CD4-positive, CD25-positive, alpha-beta regulatory T cell (primary cell): ENCODE results near the gene VAMP1. TPM values are rescaled to one million over a fixed set of nuclear protein-coding genes. Genes with fewer than 3 reads are reported as not detected.
A peak's percentile ranks its signal among the peaks of the same experiment; 100 is the strongest.
"Not testable (repeated sequence)": the region's sequence is repeated elsewhere in the genome, so short reads cannot be mapped to it uniquely, and the experiment has no call there.

Experiments
- ATAC-seq, 2 donors: fragments of 150-1000 bp; cut with Tn5 transposase; one replicate each; pipeline ENCODE4 v1.10.0; 2021; ENCODE audit warnings: low read depth in 2 of 2, moderate number of reproducible peaks in 2 of 2, moderate library complexity in 1 of 2
- DNase-seq, 3 donors: peaks; one replicate each; pipeline versions ENCODE4 v3.0.0 to v3.0.0-alpha.2; 2012 to 2022; ENCODE audit warnings: mixed read lengths in 1 of 3
- H3K27ac ChIP-seq: one replicate; pipeline ENCODE4 v1.7.0; 2013; ENCODE audit warnings: mild to moderate bottlenecking, low read length; ENCODE audit not compliant: insufficient read depth, poor library complexity, severe bottlenecking
- H3K27me3 ChIP-seq: one replicate; pipeline ENCODE4 v1.7.0; 2013; ENCODE audit warnings: low read length; ENCODE audit not compliant: control insufficient read depth, insufficient read depth
- H3K36me3 ChIP-seq: one replicate; pipeline ENCODE4 v1.7.0; 2013; ENCODE audit warnings: mild to moderate bottlenecking, low read length, moderate library complexity; ENCODE audit not compliant: control insufficient read depth, insufficient read depth
- H3K4me1 ChIP-seq: 2 replicates; pipeline ENCODE4 v1.7.0; 2013; ENCODE audit warnings: mild to moderate bottlenecking, low read length; ENCODE audit not compliant: insufficient read depth, control insufficient read depth, poor library complexity, severe bottlenecking
- H3K4me3 ChIP-seq: one replicate; pipeline ENCODE4 v1.7.0; 2013; ENCODE audit warnings: low read depth, mild to moderate bottlenecking, low read length, moderate library complexity
- H3K9me3 ChIP-seq, 2 experiments: 1 replicate in 1 of 2; 2 replicates in 1 of 2; pipeline ENCODE4 v1.7.0; 2013; ENCODE audit warnings: low read length in 2 of 2, mild to moderate bottlenecking in 1 of 2, moderate library complexity in 1 of 2; ENCODE audit not compliant: control insufficient read depth in 2 of 2
- H3K27ac Mint-ChIP-seq, 3 donors: one replicate each; pipeline ENCODE4 v1.8.0; 2020 to 2022; ENCODE audit warnings: mild to moderate bottlenecking in 3 of 3, mixed read lengths in 3 of 3, moderate library complexity in 2 of 3
- H3K27me3 Mint-ChIP-seq: one replicate; pipeline ENCODE4 v1.8.0; 2022; ENCODE audit warnings: mild to moderate bottlenecking, mixed read lengths
- H3K36me3 Mint-ChIP-seq: one replicate; pipeline ENCODE4 v1.8.0; 2020; ENCODE audit warnings: mixed read lengths
- H3K4me1 Mint-ChIP-seq, 4 donors: one replicate each; pipeline ENCODE4 v1.8.0; 2020 to 2022; ENCODE audit warnings: mixed read lengths in 4 of 4, mild to moderate bottlenecking in 1 of 4
- H3K4me3 Mint-ChIP-seq, 4 donors: one replicate each; pipeline ENCODE4 v1.8.0; 2020 to 2022; ENCODE audit warnings: mild to moderate bottlenecking in 4 of 4, mixed read lengths in 4 of 4, moderate library complexity in 3 of 4
- H3K9me3 Mint-ChIP-seq, 7 donors: one replicate each; pipeline ENCODE4 v1.8.0; 2020 to 2022; ENCODE audit warnings: mixed read lengths in 7 of 7, mild to moderate bottlenecking in 3 of 7, moderate library complexity in 2 of 7
- polyA plus RNA-seq, 4 donors: library from polyadenylated mRNA; unstranded; fragments of 300-500 nt; fragmentation: Illumina TruSeq; gene quantifications; one replicate each; pipeline ENCODE4 v1.2.3, GENCODE V29; 2021
- total RNA-seq: library from RNA; stranded (reverse); gene quantifications from one replicate; pipeline ENCODE4 v1.2.3, GENCODE V29; 2022

Gene VAMP1
- total and polyA plus RNA-seq, 5 donors from 2014 or later = 9.8 to 67.3 (median 13.6) TPM

DNA sequence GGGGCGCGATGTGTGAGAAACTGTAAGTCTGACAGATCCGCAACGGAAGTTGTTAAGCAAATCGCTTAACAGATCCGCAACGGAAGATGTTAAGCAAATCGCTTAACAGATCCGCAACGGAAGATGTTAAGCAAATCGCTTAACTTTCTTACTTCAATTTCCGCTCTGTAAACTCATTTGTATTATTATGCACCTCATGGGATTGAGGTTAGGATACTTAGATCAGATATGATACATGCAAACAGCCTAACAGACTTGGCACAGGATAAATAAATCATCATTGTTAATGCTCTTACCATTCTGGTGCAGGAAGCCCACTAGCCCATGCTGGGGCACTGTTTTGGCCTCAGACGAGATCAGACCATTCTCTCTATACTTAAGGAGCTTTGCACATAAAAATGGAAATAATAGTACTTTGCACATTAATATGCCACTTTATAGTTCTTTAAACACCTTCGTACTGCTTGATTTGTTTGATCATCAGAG lies 23.8 kb upstream of the VAMP1 start:
- Histone ChIP-seq H3K36me3 (peaks cover 22% of the 10 kb centered on the region), H3K27ac (peak overlapping the region; percentile 92), H3K4me1 (peaks cover 30% of the 10 kb centered on the region), H3K9me3 (no peaks in the 10 kb centered on the region), H3K4me3 (peak overlapping the region; percentile 98), H3K27me3 (no peaks in the 10 kb centered on the region)
- H3K4me1 Mint-ChIP-seq = peaks cover 8 to 50% (median 29%) of the 10 kb centered on the region in 4 donors
- peak; percentile 34 to 41 for ATAC-seq
- H3K4me3 Mint-ChIP-seq = peak overlapping the region; percentile 94 to 98 (median 97)
- peak overlapping the region; percentile 93 to 95 (median 95) for H3K27ac Mint-ChIP-seq
- H3K36me3 Mint-ChIP-seq = peaks cover 4% of the 10 kb centered on the region
- peaks cover 5% of the 10 kb centered on the region for H3K27me3 Mint-ChIP-seq
- DNase-seq = no peak
- no peaks in the 10 kb centered on the region for H3K9me3 Mint-ChIP-seq

DNA sequence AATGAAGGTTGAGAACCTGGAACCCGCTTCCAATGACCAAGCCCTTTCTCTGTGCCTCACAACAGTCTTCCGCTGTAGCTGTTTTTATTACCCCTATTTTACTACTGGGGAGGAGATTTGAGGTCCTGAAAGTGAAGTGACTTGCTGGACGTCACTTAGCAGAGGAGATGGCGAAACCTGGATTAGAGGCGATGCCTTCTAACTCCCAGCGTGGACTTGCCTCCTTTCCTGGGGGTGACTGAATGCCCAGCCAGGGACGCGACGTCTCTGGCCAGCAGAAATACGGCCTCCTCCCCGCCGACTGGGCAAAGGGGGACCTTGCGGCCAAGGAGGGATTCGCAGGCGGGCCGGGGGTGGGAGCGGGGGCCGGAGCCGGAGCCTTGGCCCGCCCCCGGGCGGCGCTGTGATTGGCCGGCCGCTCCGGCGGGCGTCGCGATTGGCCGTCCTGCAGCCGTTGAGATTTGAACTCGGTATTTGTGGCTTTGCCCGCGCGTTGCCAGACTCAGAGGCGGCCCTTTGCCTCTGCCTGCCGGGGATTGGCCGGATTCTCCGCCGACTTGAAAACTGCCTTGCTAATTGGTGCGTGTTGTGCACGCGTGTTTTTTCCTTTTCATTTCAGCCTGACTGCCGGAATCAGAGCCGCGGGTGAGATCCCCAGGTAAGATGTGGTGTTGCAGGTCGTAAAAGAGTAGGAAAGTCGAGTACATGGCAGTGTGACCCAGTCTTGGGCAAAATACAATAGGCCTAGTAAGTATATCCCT lies 23.2 kb upstream of the VAMP1 start, which contains the start of gene NCAPD2:
Gene NCAPD2, plus strand, starts transcription at position 606 of the 761 bp plus-strand sequence. CDS start 997 bp downstream, outside the sequence.
- Histone ChIP-seq H3K4me3 (peak within 1 kb of the TSS; percentile 100), H3K9me3 (no peaks in the 10 kb centered on the region), H3K4me1 (peaks cover 30% of the 10 kb centered on the region), H3K27me3 (no peaks in the 10 kb centered on the region), H3K27ac (peak within 1 kb of the TSS; percentile 92), H3K36me3 (peaks cover 17% of the 10 kb centered on the region)
- Mint-ChIP-seq H3K36me3 (peaks cover 4% of the 10 kb centered on the region), H3K4me1 (peaks cover 8 to 50% (median 29%) of the 10 kb centered on the region in 4 donors), H3K9me3 (no peaks in the 10 kb centered on the region), H3K27ac (peak within 1 kb of the TSS; percentile 93 to 99 (median 97)), H3K27me3 (peaks cover 5% of the 10 kb centered on the region), H3K4me3 (peak within 1 kb of the TSS; percentile 94 to 100 (median 97))
- peak; percentile 94 to 99 (median 97) for DNase-seq
- ATAC-seq = peak; percentile 85 to 87

GRCh38 chr12:6492838-6493496 lies 22.5 kb upstream of the VAMP1 start, which contains the start of gene MRPL51:
Gene MRPL51 (minus strand): TSS chr12:6493262. CDS start chr12:6493136, 126 bp downstream.
- Histone ChIP-seq H3K27me3 (no peaks in the 10 kb centered on the region), H3K4me1 (peaks cover 30% of the 10 kb centered on the region), H3K9me3 (no peaks in the 10 kb centered on the region), H3K27ac (peak within 1 kb of the TSS; percentile 92), H3K4me3 (peak within 1 kb of the TSS; percentile 100), H3K36me3 (peaks cover 17% of the 10 kb centered on the region)
- H3K27ac Mint-ChIP-seq = peak within 1 kb of the TSS; percentile 93 to 99 (median 97)
- ATAC-seq (peak; percentile 80 to 83), DNase-seq (peak; percentile 91 to 98 (median 93))
- H3K4me3 Mint-ChIP-seq = peak within 1 kb of the TSS; percentile 94 to 100 (median 97)
- no peaks in the 10 kb centered on the region for H3K9me3 Mint-ChIP-seq
- peaks cover 4% of the 10 kb centered on the region for H3K36me3 Mint-ChIP-seq
- peaks cover 5% of the 10 kb centered on the region for H3K27me3 Mint-ChIP-seq
- peaks cover 8 to 46% (median 27%) of the 10 kb centered on the region in 4 donors for H3K4me1 Mint-ChIP-seq

DNA sequence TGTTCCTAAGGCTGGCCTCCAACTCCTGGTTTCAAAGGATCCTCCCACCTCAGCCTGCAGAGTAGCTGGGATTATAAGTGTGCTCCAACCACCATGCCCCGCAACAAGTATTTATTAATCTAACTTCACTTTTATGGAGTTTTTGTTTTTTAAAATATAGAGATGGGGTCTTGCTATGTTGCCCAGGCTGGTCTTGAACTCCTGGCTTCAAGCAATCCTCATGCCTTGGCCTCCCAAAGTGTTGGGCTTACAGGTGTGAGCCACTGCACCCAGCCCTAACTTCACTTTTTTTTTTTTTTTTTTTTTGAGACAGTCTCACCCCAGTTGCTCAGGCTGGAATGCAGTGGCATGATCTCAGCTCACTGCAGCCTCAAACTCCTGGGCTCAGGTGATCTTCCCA lies 20.2 kb upstream of the VAMP1 start:
- peak overlapping the region in 2 of 4 donors; percentile 34 to 44 for H3K4me3 Mint-ChIP-seq
- H3K9me3 Mint-ChIP-seq, H3K27ac ChIP-seq, H3K9me3 ChIP-seq, H3K4me3 ChIP-seq, DNase-seq, H3K27me3 Mint-ChIP-seq, H3K27ac Mint-ChIP-seq, ATAC-seq, H3K36me3 Mint-ChIP-seq, H3K27me3 ChIP-seq, H3K36me3 ChIP-seq: not testable (repeated sequence)
- H3K4me1 Mint-ChIP-seq = peaks cover 8 to 29% (median 20%) of the 10 kb centered on the region in 4 donors
- peaks cover 25% of the 10 kb centered on the region for H3K4me1 ChIP-seq

- no peak overlapping the region for H3K27ac Mint-ChIP-seq
- ATAC-seq (no peak), DNase-seq (no peak)
- no peaks in the 10 kb centered on the region for H3K9me3 Mint-ChIP-seq
- H3K27me3 Mint-ChIP-seq = peaks cover 5% of the 10 kb centered on the region
- no peaks in the 10 kb centered on the region for H3K9me3 ChIP-seq
- no peak overlapping the region for H3K4me3 Mint-ChIP-seq
- no peak overlapping the region for H3K4me3 ChIP-seq
- peaks cover 4% of the 10 kb centered on the region for H3K36me3 Mint-ChIP-seq
- H3K4me1 Mint-ChIP-seq = peaks cover 0 to 17% (median 8%) of the 10 kb centered on the region in 4 donors
- no peaks in the 10 kb centered on the region for H3K27me3 ChIP-seq
- peaks cover 3% of the 10 kb centered on the region for H3K36me3 ChIP-seq
- H3K4me1 ChIP-seq = peaks cover 12% of the 10 kb centered on the region
- no peak overlapping the region for H3K27ac ChIP-seq
Measured at GRCh38 chr12:6489449-6489848, 19.0 kb upstream of the VAMP1 start.

DNA sequence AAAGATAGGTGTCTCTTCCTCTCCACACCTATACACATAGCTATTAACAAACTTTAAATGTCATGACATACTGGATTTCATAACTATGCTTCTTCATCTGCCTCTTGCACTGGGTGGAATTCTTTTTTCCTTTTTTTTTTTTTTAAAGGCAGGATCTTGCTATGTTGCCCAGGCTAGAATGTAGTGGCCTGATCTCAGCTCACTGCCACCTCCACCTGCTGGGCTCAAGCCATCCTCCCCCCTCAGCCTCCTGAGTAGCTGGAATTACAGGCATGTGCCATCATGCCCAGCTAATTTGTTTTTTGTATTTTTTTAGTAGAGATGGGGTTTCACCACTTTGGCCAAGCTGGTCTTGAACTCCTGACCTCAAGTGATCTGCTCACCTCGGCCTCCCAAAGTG lies 17.8 kb upstream of the VAMP1 start:
- no peak for DNase-seq
- Histone ChIP-seq H3K27ac (no peak overlapping the region), H3K4me1 (peaks cover 10% of the 10 kb centered on the region), H3K27me3 (no peaks in the 10 kb centered on the region), H3K4me3 (no peak overlapping the region), H3K36me3 (peaks cover 3% of the 10 kb centered on the region), H3K9me3 (no peaks in the 10 kb centered on the region)
- H3K27ac Mint-ChIP-seq = peak overlapping the region in 1 of 3 donors; percentile 32
- peaks cover 0 to 14% (median 5%) of the 10 kb centered on the region in 4 donors for H3K4me1 Mint-ChIP-seq
- H3K9me3 Mint-ChIP-seq = no peaks in the 10 kb centered on the region
- peaks cover 9% of the 10 kb centered on the region for H3K27me3 Mint-ChIP-seq
- H3K36me3 Mint-ChIP-seq = peaks cover 4% of the 10 kb centered on the region
- no peak overlapping the region for H3K4me3 Mint-ChIP-seq
- no peak for ATAC-seq

GRCh38 chr12:6478416-6478815 lies 7.9 kb upstream of the VAMP1 start:
- H3K4me3 ChIP-seq = no peak overlapping the region
- H3K36me3 Mint-ChIP-seq = no peaks in the 10 kb centered on the region
- no peak for ATAC-seq

More at GRCh38 chr12:6478416-6478815, 7.9 kb upstream of the VAMP1 start:
- no peaks in the 10 kb centered on the region for H3K9me3 ChIP-seq
- Mint-ChIP-seq H3K9me3 (no peaks in the 10 kb centered on the region), H3K27ac (no peak overlapping the region), H3K27me3 (peaks cover 30% of the 10 kb centered on the region), H3K4me1 (no peaks in the 10 kb centered on the region), H3K4me3 (no peak overlapping the region)
- no peak for DNase-seq
- no peaks in the 10 kb centered on the region for H3K36me3 ChIP-seq
- H3K4me1 ChIP-seq = no peaks in the 10 kb centered on the region
- peaks cover 6% of the 10 kb centered on the region for H3K27me3 ChIP-seq
- H3K27ac ChIP-seq = no peak overlapping the region
